Naive B cell (primary cell): Measurements from ENCODE around the gene PPP3CB. TPM values are rescaled to one million over a fixed set of nuclear protein-coding genes. Genes with fewer than 3 reads are reported as not detected.

Source experiments
- ATAC-seq, 2 donors: fragments of 150-1000 bp; cut with Tn5 transposase; 2 replicates each; pipeline ENCODE4 v1.10.0; 2021; ENCODE audit warnings: low read depth in 2 of 2, mild to moderate bottlenecking in 2 of 2, moderate library complexity in 2 of 2
- DNase-seq: peaks from one replicate; pipeline ENCODE4 v3.0.0; 2022
- H3K27ac Mint-ChIP-seq, 6 donors: one replicate each; pipeline ENCODE4 v1.8.0; 2020 to 2022; ENCODE audit warnings: mild to moderate bottlenecking in 6 of 6, mixed read lengths in 6 of 6, moderate library complexity in 5 of 6, inconsistent platforms in 2 of 6
- H3K27me3 Mint-ChIP-seq, 3 donors: one replicate each; pipeline ENCODE4 v1.8.0; 2021 to 2022; ENCODE audit warnings: mixed read lengths in 3 of 3, mild to moderate bottlenecking in 1 of 3
- H3K36me3 Mint-ChIP-seq, 2 donors: one replicate each; pipeline ENCODE4 v1.8.0; 2020 to 2022; ENCODE audit warnings: mixed read lengths in 2 of 2, inconsistent platforms in 1 of 2, mild to moderate bottlenecking in 1 of 2
- H3K4me1 Mint-ChIP-seq, 3 donors: one replicate each; pipeline ENCODE4 v1.8.0; 2020 to 2022; ENCODE audit warnings: mixed read lengths in 3 of 3, inconsistent platforms in 1 of 3, mild to moderate bottlenecking in 1 of 3, moderate library complexity in 1 of 3
- H3K4me3 Mint-ChIP-seq, 8 donors: one replicate each; pipeline ENCODE4 v1.8.0; 2020 to 2022; ENCODE audit warnings: mild to moderate bottlenecking in 8 of 8, mixed read lengths in 8 of 8, moderate library complexity in 8 of 8, inconsistent platforms in 2 of 8
- H3K9me3 Mint-ChIP-seq, 7 donors: one replicate each; pipeline ENCODE4 v1.8.0; 2020 to 2022; ENCODE audit warnings: mixed read lengths in 7 of 7, mild to moderate bottlenecking in 5 of 7, inconsistent platforms in 2 of 7, moderate library complexity in 1 of 7
- polyA plus RNA-seq, 6 donors: library from polyadenylated mRNA; unstranded; fragments of 300-500 nt; fragmentation: Illumina TruSeq; gene quantifications; one replicate each; pipeline ENCODE4 v1.2.3, GENCODE V29; 2021; ENCODE audit warnings: low read depth in 6 of 6

Gene PPP3CB
- polyA plus RNA-seq, 6 donors from 2014 or later: 4.6 to 8.0 (median 6.3) TPM

GRCh38 chr10:73426318-73426717, 69.5 kb downstream of the PPP3CB start:
- H3K4me1 Mint-ChIP-seq: peaks cover 17 to 21% (median 18%) of the 10 kb centered on the region in 3 donors
- no peaks in the 10 kb centered on the region for H3K9me3 Mint-ChIP-seq
- no peak for DNase-seq
- H3K36me3 Mint-ChIP-seq: peaks cover 19 to 25% of the 10 kb centered on the region in 2 donors
- ATAC-seq: peak; percentile 77 to 87
- no peaks in the 10 kb centered on the region for H3K27me3 Mint-ChIP-seq
- peak overlapping the region in 2 of 8 donors; percentile 1 to 2 for H3K4me3 Mint-ChIP-seq
- H3K27ac Mint-ChIP-seq: peak overlapping the region; percentile 2 to 69 (median 12)

GRCh38 chr10:73424478-73424877, 71.3 kb downstream of the PPP3CB start:
- no peaks in the 10 kb centered on the region for H3K27me3 Mint-ChIP-seq
- no peak overlapping the region for H3K4me3 Mint-ChIP-seq
- peaks cover 17 to 21% (median 18%) of the 10 kb centered on the region in 3 donors for H3K4me1 Mint-ChIP-seq
- H3K27ac Mint-ChIP-seq: no peak overlapping the region
- DNase-seq (no peak), ATAC-seq (no peak)
- peaks cover 19 to 25% of the 10 kb centered on the region in 2 donors for H3K36me3 Mint-ChIP-seq
- no peaks in the 10 kb centered on the region for H3K9me3 Mint-ChIP-seq

- peaks cover 17 to 21% (median 18%) of the 10 kb centered on the region in 3 donors for H3K4me1 Mint-ChIP-seq
- no peak for ATAC-seq
- H3K36me3 Mint-ChIP-seq: peaks cover 19 to 25% of the 10 kb centered on the region in 2 donors
- no peaks in the 10 kb centered on the region for H3K27me3 Mint-ChIP-seq
- H3K9me3 Mint-ChIP-seq: no peaks in the 10 kb centered on the region
- H3K4me3 Mint-ChIP-seq: no peak overlapping the region
- no peak overlapping the region for H3K27ac Mint-ChIP-seq
- DNase-seq: no peak
Observed at GRCh38 chr10:73423309-73423708, 72.5 kb downstream of the PPP3CB start.

GRCh38 chr10:73416571-73416970, 79.3 kb downstream of the PPP3CB start:
- no peak for DNase-seq
- Mint-ChIP-seq H3K4me3 (peak overlapping the region in 1 of 8 donors; percentile 66), H3K27ac (peak overlapping the region in 1 of 6 donors; percentile 59), H3K9me3 (no peaks in the 10 kb centered on the region), H3K36me3 (no peaks in the 10 kb centered on the region), H3K27me3 (no peaks in the 10 kb centered on the region), H3K4me1 (peaks cover 14 to 29% (median 19%) of the 10 kb centered on the region in 3 donors)
- ATAC-seq: no peak

GRCh38 chr10:73414230-73414945, 81.4 kb downstream of the PPP3CB start:
- peak overlapping the region; percentile 91 to 96 (median 94) for H3K4me3 Mint-ChIP-seq
- ATAC-seq (no peak), DNase-seq (no peak)
- H3K9me3 Mint-ChIP-seq: no peaks in the 10 kb centered on the region
- H3K27me3 Mint-ChIP-seq: no peaks in the 10 kb centered on the region
- H3K27ac Mint-ChIP-seq: peak overlapping the region; percentile 77 to 99 (median 85)
- no peaks in the 10 kb centered on the region for H3K36me3 Mint-ChIP-seq
- H3K4me1 Mint-ChIP-seq: peaks cover 18 to 48% (median 29%) of the 10 kb centered on the region in 3 donors

GRCh38 chr10:73413528-73414229, 82.1 kb downstream of the PPP3CB start, which contains the start of gene ANXA7:
ANXA7 (minus strand) TSS chr10:73414058; CDS start chr10:73400856, 13,202 bp downstream.
- DNase-seq (peak; percentile 88), ATAC-seq (peak; percentile 89 to 90)
- peak within 1 kb of the TSS; percentile 89 to 99 (median 95) for H3K27ac Mint-ChIP-seq
- peak within 1 kb of the TSS; percentile 91 to 96 (median 94) for H3K4me3 Mint-ChIP-seq
- no peaks in the 10 kb centered on the region for H3K36me3 Mint-ChIP-seq
- peaks cover 25 to 54% (median 36%) of the 10 kb centered on the region in 3 donors for H3K4me1 Mint-ChIP-seq
- H3K27me3 Mint-ChIP-seq: no peaks in the 10 kb centered on the region
- no peaks in the 10 kb centered on the region for H3K9me3 Mint-ChIP-seq

GRCh38 chr10:73413108-73413527, 82.7 kb downstream of the PPP3CB start:
- peaks cover 0 to under 1% of the 10 kb centered on the region in 2 donors for H3K36me3 Mint-ChIP-seq
- no peaks in the 10 kb centered on the region for H3K9me3 Mint-ChIP-seq
- ATAC-seq (no peak), DNase-seq (no peak)
- peak overlapping the region; percentile 91 to 96 (median 94) for H3K4me3 Mint-ChIP-seq
- peak overlapping the region; percentile 89 to 99 (median 95) for H3K27ac Mint-ChIP-seq
- H3K27me3 Mint-ChIP-seq: no peaks in the 10 kb centered on the region
- H3K4me1 Mint-ChIP-seq: peaks cover 25 to 55% (median 39%) of the 10 kb centered on the region in 3 donors

GRCh38 chr10:73410897-73411296, 84.9 kb downstream of the PPP3CB start:
- ATAC-seq: no peak
- no peak for DNase-seq
- Mint-ChIP-seq H3K27ac (no peak overlapping the region), H3K36me3 (peaks cover 0 to 6% of the 10 kb centered on the region in 2 donors), H3K9me3 (no peaks in the 10 kb centered on the region), H3K27me3 (no peaks in the 10 kb centered on the region), H3K4me1 (peaks cover 37 to 70% (median 57%) of the 10 kb centered on the region in 3 donors), H3K4me3 (peak overlapping the region in 2 of 8 donors; percentile 54 to 91)

- no peak for ATAC-seq
- no peak for DNase-seq
- no peaks in the 10 kb centered on the region for H3K9me3 Mint-ChIP-seq
- peak overlapping the region in 1 of 8 donors; percentile 91 for H3K4me3 Mint-ChIP-seq
- H3K27ac Mint-ChIP-seq: peak overlapping the region in 1 of 6 donors; percentile 53
- H3K36me3 Mint-ChIP-seq: peaks cover 0 to 6% of the 10 kb centered on the region in 2 donors
- H3K4me1 Mint-ChIP-seq: peaks cover 35 to 68% (median 44%) of the 10 kb centered on the region in 3 donors
- no peaks in the 10 kb centered on the region for H3K27me3 Mint-ChIP-seq
Observed at GRCh38 chr10:73408978-73409521, 86.8 kb downstream of the PPP3CB start.

GRCh38 chr10:73408061-73408460, 87.8 kb downstream of the PPP3CB start:
- H3K36me3 Mint-ChIP-seq: peaks cover 0 to 6% of the 10 kb centered on the region in 2 donors
- no peak overlapping the region for H3K27ac Mint-ChIP-seq
- no peaks in the 10 kb centered on the region for H3K27me3 Mint-ChIP-seq
- no peak for DNase-seq
- no peak for ATAC-seq
- peak overlapping the region in 1 of 8 donors; percentile 62 for H3K4me3 Mint-ChIP-seq
- H3K9me3 Mint-ChIP-seq: no peaks in the 10 kb centered on the region
- peaks cover 31 to 64% (median 40%) of the 10 kb centered on the region in 3 donors for H3K4me1 Mint-ChIP-seq

- Mint-ChIP-seq H3K4me3 (peak overlapping the region in 1 of 8 donors; percentile 62), H3K36me3 (peaks cover 0 to 6% of the 10 kb centered on the region in 2 donors), H3K4me1 (peaks cover 27 to 59% (median 38%) of the 10 kb centered on the region in 3 donors), H3K27ac (no peak overlapping the region), H3K9me3 (no peaks in the 10 kb centered on the region), H3K27me3 (no peaks in the 10 kb centered on the region)
- ATAC-seq (no peak), DNase-seq (no peak)
Observed at GRCh38 chr10:73407495-73407894, 88.3 kb downstream of the PPP3CB start.

- H3K27ac Mint-ChIP-seq: no peak overlapping the region
- H3K9me3 Mint-ChIP-seq: no peaks in the 10 kb centered on the region
- H3K4me3 Mint-ChIP-seq: no peak overlapping the region
- no peak for ATAC-seq
- H3K4me1 Mint-ChIP-seq: peaks cover 27 to 54% (median 38%) of the 10 kb centered on the region in 3 donors
- peaks cover 0 to 6% of the 10 kb centered on the region in 2 donors for H3K36me3 Mint-ChIP-seq
- DNase-seq: no peak
- no peaks in the 10 kb centered on the region for H3K27me3 Mint-ChIP-seq
Observed at GRCh38 chr10:73406846-73407245, 89.0 kb downstream of the PPP3CB start.

GRCh38 chr10:73405556-73405955, 90.3 kb downstream of the PPP3CB start:
- DNase-seq (no peak), ATAC-seq (no peak)
- no peak overlapping the region for H3K27ac Mint-ChIP-seq
- H3K9me3 Mint-ChIP-seq: no peaks in the 10 kb centered on the region
- H3K36me3 Mint-ChIP-seq: peaks cover 0 to 6% of the 10 kb centered on the region in 2 donors
- peaks cover 27 to 43% (median 38%) of the 10 kb centered on the region in 3 donors for H3K4me1 Mint-ChIP-seq
- no peaks in the 10 kb centered on the region for H3K27me3 Mint-ChIP-seq
- H3K4me3 Mint-ChIP-seq: peak overlapping the region in 1 of 8 donors; percentile 33
